Endothelial cell of umbilical vein (primary cell): ENCODE results near the gene PTPMT1. TPM values are rescaled to one million over a fixed set of nuclear protein-coding genes. Genes with fewer than 3 reads are reported as not detected.

Experiments
- BruUV-seq: library from RNA; stranded (reverse); fragments of 400-500 nt; replicated peaks from 2 replicates; lab custom pipeline; 2021; lab: Mats Ljungman, UMichigan
- CTCF ChIA-PET: fragments of 300-600, 350-600 bp; sonication (Branson Sonifier 250); formaldehyde crosslinking; loops from one replicate; lab custom pipeline; 2021; ENCODE audit warnings: antibody characterized with exemption, inconsistent platforms; lab: Charles Lee
- POLR2A ChIA-PET: fragments of 300-600, 350-600 bp; sonication (Branson Sonifier 250); formaldehyde crosslinking; loops from one replicate; lab custom pipeline; 2021; ENCODE audit warnings: antibody characterized with exemption, inconsistent platforms; lab: Charles Lee
- DNase-seq: peaks from one replicate; pipeline ENCODE4 v3.0.0-alpha.2; 2011; ENCODE audit warnings: low read depth, low spot score
- FAIRE-seq: peaks from 2 replicates; lab custom pipeline; 2011; peaks lifted over from hg19 to GRCh38; lab: Jason Lieb, UNC
- H2AFZ ChIP-seq: 2 replicates; pipeline ENCODE4 v1.6.0; 2012; ENCODE audit warnings: low read depth, low read length, control low read depth, inconsistent platforms
- H3K27ac ChIP-seq: 2 replicates; pipeline ENCODE4 v1.5.1; 2011; ENCODE audit warnings: low read depth, mild to moderate bottlenecking, control low read depth, low read length, moderate library complexity; ENCODE audit not compliant: insufficient read depth
- H3K27me3 ChIP-seq, 2 experiments: 2 replicates each; pipeline versions ENCODE4 v1.6.0 to v1.6.1; 2011; ENCODE audit warnings: low read length in 2 of 2, mixed read lengths in 1 of 2; ENCODE audit not compliant: control insufficient read depth in 2 of 2, insufficient read depth in 2 of 2
- H3K36me3 ChIP-seq, 2 experiments: 2 replicates in 1 of 2; 3 replicates in 1 of 2; pipeline ENCODE4 v1.5.1; 2011; ENCODE audit warnings: low read length in 2 of 2, mild to moderate bottlenecking in 1 of 2, moderate library complexity in 1 of 2; ENCODE audit not compliant: control insufficient read depth in 2 of 2, insufficient read depth in 2 of 2; ENCODE audit errors: extremely low read depth in 1 of 2
- H3K4me1 ChIP-seq: 3 replicates; pipeline ENCODE4 v1.5.1; 2011; ENCODE audit warnings: mild to moderate bottlenecking, low read length; ENCODE audit not compliant: control insufficient read depth, insufficient read depth; ENCODE audit errors: extremely low read depth
- H3K4me2 ChIP-seq: 2 replicates; pipeline ENCODE4 v1.6.1; 2011; ENCODE audit warnings: low read length, control low read depth, mixed read lengths; ENCODE audit not compliant: insufficient read depth
- H3K4me3 ChIP-seq, 3 experiments: fragments of 200-600 bp in 1 of 3; sonication (generic), shearing (Covaris generic) in 1 of 3; replicated peaks in 1 of 3; 2 replicates each; pipeline ENCODE4 v1.5.1; 2011 to 2016; ENCODE audit warnings: control low read depth in 3 of 3, low read length in 3 of 3, mild to moderate bottlenecking in 2 of 3, inconsistent platforms in 1 of 3, low read depth in 1 of 3, moderate library complexity in 1 of 3; ENCODE audit not compliant: insufficient read depth in 1 of 3
- H3K79me2 ChIP-seq: 2 replicates; pipeline ENCODE4 v1.6.0; 2012; ENCODE audit warnings: low read length, inconsistent platforms; ENCODE audit not compliant: control insufficient read depth, insufficient read depth
- H3K9ac ChIP-seq: replicated peaks from 2 replicates; pipeline ENCODE3; 2011; ENCODE audit warnings: low read length, control low read depth; ENCODE audit not compliant: insufficient read depth; ENCODE audit errors: extremely low read depth
- H3K9me1 ChIP-seq: replicated peaks from 3 replicates; pipeline ENCODE4 v1.6.0; 2011; ENCODE audit warnings: mild to moderate bottlenecking, low read length; ENCODE audit not compliant: control insufficient read depth, insufficient read depth; ENCODE audit errors: extremely low read depth
- H3K9me3 ChIP-seq: replicated peaks from 2 replicates; pipeline ENCODE4 v1.5.1; 2012; ENCODE audit warnings: low read length, inconsistent platforms; ENCODE audit not compliant: control insufficient read depth, insufficient read depth
- H4K20me1 ChIP-seq: replicated peaks from 2 replicates; pipeline ENCODE3; 2011; ENCODE audit warnings: mild to moderate bottlenecking, low read length; ENCODE audit not compliant: control insufficient read depth, insufficient read depth; ENCODE audit errors: extremely low read depth
- GATA2 ChIP-seq: IDR thresholded peaks from 2 replicates; pipeline ENCODE4 v1.7.0; 2011; ENCODE audit warnings: low read depth, mild to moderate bottlenecking, moderate library complexity, mixed read lengths, low read length; ENCODE audit not compliant: insufficient read length, insufficient read depth
- JUN ChIP-seq: IDR thresholded peaks from 2 replicates; pipeline ENCODE4 v1.6.1; 2011; ENCODE audit warnings: borderline replicate concordance, low read depth; ENCODE audit not compliant: insufficient read length, insufficient read depth
- MYC ChIP-seq: IDR thresholded peaks from one replicate; pipeline ENCODE4 v1.6.1; 2011; ENCODE audit warnings: mild to moderate bottlenecking, low read depth, low read length
- POLR2A ChIP-seq: IDR thresholded peaks from 2 replicates; pipeline ENCODE4 v1.6.1; 2012; ENCODE audit warnings: low read depth, mild to moderate bottlenecking, control low read depth, low read length
- POLR2AphosphoS5 ChIP-seq: IDR thresholded peaks from 2 replicates; pipeline ENCODE4 v1.6.1; 2012; ENCODE audit warnings: low read depth, mild to moderate bottlenecking, control low read depth, low read length, moderate library complexity; ENCODE audit not compliant: insufficient read depth
- dilution Hi-C: fragments of 300-500 bp; cut with MboI; formaldehyde crosslinking; loops from one replicate; pipeline ENCODE4 v1.15.0; 2019; ENCODE audit warnings: low sequenced_read_pairs; ENCODE audit not compliant: extremely low pct_ligation_motif_present
- intact Hi-C: fragments of 100-400 bp; cut with micrococcal nuclease; formaldehyde crosslinking; loops from one replicate; pipeline ENCODE4 v1.10.0; 2022
- polyA plus RNA-seq, 4 experiments: library from polyadenylated mRNA; depleted of rRNA in 3 of 4; stranded (reverse) in 3 of 4; unstranded in 1 of 4; fragments of >200 nt; gene quantifications; 2 replicates each; pipeline versions ENCODE4 v1.2.1 to v1.2.3, GENCODE V29; 2011 to 2012; ENCODE audit warnings: missing spikeins in 1 of 4
- total RNA-seq: library from RNA; stranded (reverse); gene quantifications from 2 replicates; pipeline ENCODE4 v1.2.3, GENCODE V29; 2021
- TF ChIP-seq, protein P1 (sequence below): IDR thresholded peaks from 2 replicates; pipeline ENCODE4 v1.6.1; 2011; ENCODE audit not compliant: insufficient read depth, insufficient read length
- TF ChIP-seq, protein P2 (sequence below), 2 donors: IDR thresholded peaks; 1 replicate in 1 of 2; 2 replicates in 1 of 2; pipeline ENCODE4 v1.5.1; 2011; ENCODE audit warnings: low read length in 2 of 2, mild to moderate bottlenecking in 2 of 2, moderate library complexity in 2 of 2, control low read depth in 1 of 2, inconsistent platforms in 1 of 2, low read depth in 1 of 2; ENCODE audit not compliant: insufficient read depth in 1 of 2; ENCODE audit errors: extremely low read depth in 1 of 2

The PTPMT1 gene
- total and polyA plus RNA-seq, 2 donors (not counting 3 experiments of a cell fraction or from before 2014, with no cell fraction given), result 44.6 to 83.1 TPM

DNA sequence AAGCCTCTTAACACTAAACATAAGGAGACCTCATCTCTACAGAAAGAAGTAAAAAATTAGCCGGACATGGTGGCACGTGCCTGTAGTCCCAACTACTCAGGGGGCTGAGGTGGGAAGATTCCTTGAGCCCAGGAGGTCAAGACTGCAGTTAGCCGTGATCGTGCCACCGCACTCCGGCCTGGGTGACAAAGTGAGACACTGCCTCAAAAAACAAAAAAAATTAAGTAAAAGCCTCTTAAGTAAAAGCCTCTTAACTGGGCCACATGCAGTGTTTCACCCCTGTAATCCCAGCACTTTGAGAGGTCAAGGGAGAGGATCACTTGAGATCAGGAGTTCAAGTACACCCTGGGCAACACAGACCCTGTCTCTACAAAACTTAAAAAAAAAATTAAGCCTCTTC, 38.2 kb upstream of the PTPMT1 start:
- H3K4me1 ChIP-seq, result peaks cover 27% of the 10 kb centered on the region
- H3K27me3 ChIP-seq, result no peaks in the 10 kb centered on the region
- no peaks in the 10 kb centered on the region for H3K9me1 ChIP-seq
- peaks cover 7% of the 10 kb centered on the region for H4K20me1 ChIP-seq
- ChIA-PET CTCF (interaction anchor here (1.4 kb wide), 1 partner anchor 8 kb away, joined by 3 read pairs; no protein-coding TSS in a partner anchor), POLR2A (no interaction called here)
- no peak overlapping the region for H3K9ac ChIP-seq
- no peak overlapping the region for H3K4me2 ChIP-seq
- H2AFZ ChIP-seq, result no peak overlapping the region
- BruUV-seq, result no TSS peak
- FAIRE-seq (no peak), DNase-seq (no peak)
- peaks cover 95% of the 10 kb centered on the region for H3K79me2 ChIP-seq
- dilution Hi-C loops (no loop called here), intact Hi-C loops (no loop called here)
- no peak for TF ChIP-seq GATA2
- TF ChIP-seq POLR2AphosphoS5, result no peak
- no peak for TF ChIP-seq POLR2A
- TF ChIP-seq, protein P1, sequence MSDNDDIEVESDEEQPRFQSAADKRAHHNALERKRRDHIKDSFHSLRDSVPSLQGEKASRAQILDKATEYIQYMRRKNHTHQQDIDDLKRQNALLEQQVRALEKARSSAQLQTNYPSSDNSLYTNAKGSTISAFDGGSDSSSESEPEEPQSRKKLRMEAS, result no peak
- no peak for TF ChIP-seq JUN
- TF ChIP-seq, protein P2, sequence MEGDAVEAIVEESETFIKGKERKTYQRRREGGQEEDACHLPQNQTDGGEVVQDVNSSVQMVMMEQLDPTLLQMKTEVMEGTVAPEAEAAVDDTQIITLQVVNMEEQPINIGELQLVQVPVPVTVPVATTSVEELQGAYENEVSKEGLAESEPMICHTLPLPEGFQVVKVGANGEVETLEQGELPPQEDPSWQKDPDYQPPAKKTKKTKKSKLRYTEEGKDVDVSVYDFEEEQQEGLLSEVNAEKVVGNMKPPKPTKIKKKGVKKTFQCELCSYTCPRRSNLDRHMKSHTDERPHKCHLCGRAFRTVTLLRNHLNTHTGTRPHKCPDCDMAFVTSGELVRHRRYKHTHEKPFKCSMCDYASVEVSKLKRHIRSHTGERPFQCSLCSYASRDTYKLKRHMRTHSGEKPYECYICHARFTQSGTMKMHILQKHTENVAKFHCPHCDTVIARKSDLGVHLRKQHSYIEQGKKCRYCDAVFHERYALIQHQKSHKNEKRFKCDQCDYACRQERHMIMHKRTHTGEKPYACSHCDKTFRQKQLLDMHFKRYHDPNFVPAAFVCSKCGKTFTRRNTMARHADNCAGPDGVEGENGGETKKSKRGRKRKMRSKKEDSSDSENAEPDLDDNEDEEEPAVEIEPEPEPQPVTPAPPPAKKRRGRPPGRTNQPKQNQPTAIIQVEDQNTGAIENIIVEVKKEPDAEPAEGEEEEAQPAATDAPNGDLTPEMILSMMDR (IDR thresholded peaks at IDR 0.05; ENCODE audit: extremely low read depth in 1 of 2, insufficient read depth in 1 of 2, low read depth in 1 of 2, low read length in 2 of 2), result no peak
- no peak for TF ChIP-seq MYC
- H3K36me3 ChIP-seq, result no peaks in the 10 kb centered on the region
- H3K9me3 ChIP-seq, result no peaks in the 10 kb centered on the region
- no peak overlapping the region for H3K27ac ChIP-seq
- no peak overlapping the region for H3K4me3 ChIP-seq
